ENCODE data around the gene GON4L.

- TF ChIP-seq CTCF (IDR thresholded peaks at IDR 0.05; ENCODE audit: low read depth, low read length, poor library complexity, severe bottlenecking) (no peak), EZH2phosphoT487 (IDR thresholded peaks at IDR 0.05; ENCODE audit: borderline replicate concordance, low read length) (no peak)
Observed at GRCh38 chr1:155847823-155848529, 9.0 kb downstream of the GON4L start.
